ENCODE results near the gene DHX8. TPM values are rescaled to one million over a fixed set of nuclear protein-coding genes. Genes with fewer than 3 reads are reported as not detected.

The DHX8 gene
- total RNA-seq, 1 experiment from 2014 or later, result 54.1 TPM

DNA sequence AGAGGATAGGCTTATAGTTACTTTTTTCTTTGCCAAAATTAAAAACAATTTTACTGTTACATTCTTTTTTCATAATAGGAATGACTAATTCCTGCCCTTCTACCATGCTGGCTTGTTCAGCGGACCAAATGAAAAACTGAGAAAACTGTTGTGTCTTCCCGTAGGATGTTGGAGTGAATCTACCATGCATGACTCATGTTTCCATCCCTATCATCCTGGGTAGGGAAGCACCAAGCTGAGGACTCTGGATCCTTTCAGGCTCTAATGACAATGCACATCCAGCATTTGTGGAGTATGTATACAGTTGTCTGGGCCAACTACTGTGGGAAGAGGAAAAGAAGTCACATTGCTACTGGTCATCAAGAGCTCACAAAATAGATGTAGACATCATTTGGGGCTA, 41.1 kb upstream of the DHX8 start:
- Histone ChIP-seq H4K8ac (replicated peaks; ENCODE audit: insufficient read length, low read depth, low read length) (no peak overlapping the region), H2BK5ac (ENCODE audit: insufficient read length, low read length) (no peak overlapping the region), H2AK5ac (ENCODE audit: insufficient read length, low read length) (no peak overlapping the region), H3K79me2 (ENCODE audit: insufficient read depth, low read length) (no peaks in the 10 kb centered on the region), H4K91ac (ENCODE audit: insufficient read length, low read depth, low read length) (no peak overlapping the region), H3K27me3 (ENCODE audit: insufficient read depth, low read length) (no peaks in the 10 kb centered on the region), H3K56ac (ENCODE audit: insufficient read length, low read depth, low read length) (no peak overlapping the region), H2BK20ac (ENCODE audit: low read depth, low read length, poor library complexity, severe bottlenecking) (no peak overlapping the region), H3K4me2 (ENCODE audit: insufficient read depth, insufficient read length, low read length) (no peak overlapping the region), H3K4me1 (ENCODE audit: insufficient read depth, low read length) (peaks cover 2% of the 10 kb centered on the region; the same call in 1 of the 2 replicates), H3K9me3 (ENCODE audit: control insufficient read depth, low read depth, low read length) (no peaks in the 10 kb centered on the region), H3K4ac (ENCODE audit: low read depth, low read length) (no peak overlapping the region), H2BK12ac (ENCODE audit: insufficient read length, low read depth, low read length) (no peak overlapping the region), H3K23me2 (ENCODE audit: insufficient read length, low read depth, low read length, poor library complexity, severe bottlenecking) (no peaks in the 10 kb centered on the region), H2BK15ac (ENCODE audit: low read depth, low read length) (no peak overlapping the region), H4K5ac (ENCODE audit: insufficient read length, low read depth, low read length) (no peak overlapping the region), H3K14ac (ENCODE audit: insufficient read depth, low read length) (no peak overlapping the region), H3K9ac (ENCODE audit: extremely low read depth, insufficient read length, low read length) (no peak overlapping the region), H3K18ac (ENCODE audit: insufficient read length, low read depth, low read length) (no peak overlapping the region), H4K20me1 (ENCODE audit: control insufficient read depth, insufficient read depth, insufficient read length) (no peaks in the 10 kb centered on the region), H3K79me1 (ENCODE audit: insufficient read depth, low read depth, low read length, poor library complexity, severe bottlenecking) (no peaks in the 10 kb centered on the region), H3T11ph (ENCODE audit: low read length) (no peak overlapping the region), H2BK120ac (ENCODE audit: low read depth, low read length, poor library complexity, severe bottlenecking) (no peak overlapping the region), H3K23ac (ENCODE audit: insufficient read length, low read depth, low read length) (no peak overlapping the region), H2AFZ (ENCODE audit: low read length) (no peak overlapping the region), H3K27ac (ENCODE audit: insufficient read length, low read depth, low read length) (no peak overlapping the region)
- no CpG with 5 or more reads among the region's 2 CpGs for WGBS (ENCODE audit: extremely low coverage, insufficient read length, low lambda C conversion rate)
- Mint-ChIP-seq H3K27ac (no peak overlapping the region; a peak in 1 of 7 replicates), H3K9me3 (no peaks in the 10 kb centered on the region), H3K4me1 (peaks cover 12% of the 10 kb centered on the region in 2 experiments; a peak in 3 of 4 replicates), H3K27me3 (ENCODE audit: low read depth) (no peaks in the 10 kb centered on the region; the same call in 1 of the 2 replicates), H3K4me3 (no peak overlapping the region), H3K36me3 (ENCODE audit: insufficient read depth in 1 of 3, low read depth in 3 of 3) (no peaks in the 10 kb centered on the region)
- no peak for DNase-seq
- TF ChIP-seq CTCF (conservative IDR thresholded peaks at IDR 0.05), result no peak

Data from H9 (cell line).